Colonic mucosa (tissue), 4 donors: Measurements from ENCODE around the gene HIPK2. TPM values are rescaled to one million over a fixed set of nuclear protein-coding genes. Genes with fewer than 3 reads are reported as not detected.

ENCODE experiments used
- DNase-seq: peaks from one replicate; pipeline ENCODE4 v3.0.0-alpha.2; 2020
- H3K27ac ChIP-seq: fragments of 200-600 bp; one replicate; pipeline ENCODE4 v1.8.0; 2021
- H3K27me3 ChIP-seq: fragments of 200-600 bp; one replicate; pipeline ENCODE4 v1.8.0; 2021
- H3K36me3 ChIP-seq: fragments of 200-600 bp; one replicate; pipeline ENCODE4 v1.8.0; 2021
- H3K4me1 ChIP-seq: fragments of 200-600 bp; one replicate; pipeline ENCODE4 v1.8.0; 2021; ENCODE audit warnings: mild to moderate bottlenecking
- H3K4me3 ChIP-seq: fragments of 200-600 bp; one replicate; pipeline ENCODE4 v1.8.0; 2021
- H3K9ac ChIP-seq, 2 donors: one replicate each; pipeline ENCODE4 v1.7.0; 2013; ENCODE audit warnings: control low read depth in 2 of 2, low read depth in 2 of 2, low read length in 2 of 2
- H3K9me3 ChIP-seq: fragments of 200-600 bp; one replicate; pipeline ENCODE4 v1.8.0; 2021
- CTCF ChIP-seq: fragments of 200-600 bp; IDR thresholded peaks from one replicate; pipeline ENCODE4 v1.8.0; 2022; ENCODE audit warnings: antibody characterized with exemption, mild to moderate bottlenecking
- intact Hi-C: fragments of 100-400 bp; cut with DNase I; formaldehyde crosslinking; loops from one replicate; pipeline ENCODE4 v1.14.1; 2022
- total RNA-seq, 2 donors: library from RNA; stranded (reverse); fragmentation: NEBNext Ultra II Directional in 1 of 2; extraction: Animal tissue kit (Norgen Biotek cat#: 25700) in 1 of 2; gene quantifications; one replicate each; pipeline ENCODE4 v1.2.1, GENCODE V29; 2021
- donor health status: healthy.
- donor health status: DM: no; HTN: no; CAD: no.
- donor health status: DM: no; HTN: no; CAD: no.

The HIPK2 gene
- total RNA-seq, 2 donors from 2014 or later, result 25.3 to 28.4 TPM

- no peaks in the 10 kb centered on the region for H3K9me3 ChIP-seq
- no peak overlapping the region for H3K9ac ChIP-seq
- H3K27ac ChIP-seq, result no peak overlapping the region
- no peak overlapping the region for H3K4me3 ChIP-seq
- TF ChIP-seq CTCF, result no peak
- H3K27me3 ChIP-seq, result no peaks in the 10 kb centered on the region
- no peaks in the 10 kb centered on the region for H3K4me1 ChIP-seq
- intact Hi-C loops, result no loop called here
- no peak for DNase-seq
- H3K36me3 ChIP-seq, result no peaks in the 10 kb centered on the region
Measured at GRCh38 chr7:139543801-139544603, 233.8 kb downstream of the HIPK2 start.

- Histone ChIP-seq H3K27me3 (no peaks in the 10 kb centered on the region), H3K4me1 (no peaks in the 10 kb centered on the region), H3K27ac (no peak overlapping the region), H3K4me3 (no peak overlapping the region), H3K9me3 (no peaks in the 10 kb centered on the region), H3K9ac (no peak overlapping the region), H3K36me3 (no peaks in the 10 kb centered on the region)
- no peak for TF ChIP-seq CTCF
- DNase-seq, result no peak
- intact Hi-C loops, result no loop called here
Measured at GRCh38 chr7:139542308-139543151, 235.3 kb downstream of the HIPK2 start.

GRCh38 chr7:139541600-139542307 lies 236.0 kb downstream of the HIPK2 start:
- Histone ChIP-seq H3K9me3 (no peaks in the 10 kb centered on the region), H3K27ac (no peak overlapping the region), H3K9ac (no peak overlapping the region), H3K4me3 (no peak overlapping the region), H3K27me3 (no peaks in the 10 kb centered on the region), H3K4me1 (no peaks in the 10 kb centered on the region), H3K36me3 (no peaks in the 10 kb centered on the region)
- DNase-seq, result no peak
- intact Hi-C loops, result no loop called here
- TF ChIP-seq CTCF, result no peak

- intact Hi-C loops, result no loop called here
- no peak for TF ChIP-seq CTCF
- no peak for DNase-seq
Measured at GRCh38 chr7:139540203-139540602, 237.6 kb downstream of the HIPK2 start.

GRCh38 chr7:139538881-139539635 lies 238.7 kb downstream of the HIPK2 start:
- Histone ChIP-seq H3K9me3 (no peaks in the 10 kb centered on the region), H3K36me3 (no peaks in the 10 kb centered on the region), H3K4me3 (no peak overlapping the region), H3K27ac (no peak overlapping the region), H3K9ac (no peak overlapping the region), H3K27me3 (no peaks in the 10 kb centered on the region), H3K4me1 (no peaks in the 10 kb centered on the region)
- DNase-seq, result no peak
- intact Hi-C loops, result no loop called here
- TF ChIP-seq CTCF, result no peak

More at GRCh38 chr7:139540203-139540602, 237.6 kb downstream of the HIPK2 start:
- Histone ChIP-seq H3K9me3 (no peaks in the 10 kb centered on the region), H3K36me3 (no peaks in the 10 kb centered on the region), H3K9ac (no peak overlapping the region), H3K27me3 (no peaks in the 10 kb centered on the region), H3K4me3 (no peak overlapping the region), H3K27ac (no peak overlapping the region), H3K4me1 (no peaks in the 10 kb centered on the region)
